ENCODE data around the gene ATG10.

- TF ChIP-seq CTCF (IDR thresholded peaks at IDR 0.05) (no peak), POLR2A (IDR thresholded peaks at IDR 0.05) (no peak)
These were observed 210.8 kb downstream of the ATG10 start for GRCh38 chr5:82182662-82183061.

Measured in heart left ventricle (tissue), 13 donors.